Left lung (tissue), 10 donors: ENCODE results near the gene UTF1. TPM values are rescaled to one million over a fixed set of nuclear protein-coding genes. Genes with fewer than 3 reads are reported as not detected.

Experiments used
- ATAC-seq: fragments of 200-7000 bp; cut with Tn5 transposase; one replicate; pipeline ENCODE4 v1.9.1; 2020; ENCODE audit warnings: moderate library complexity
- DNase-seq, 4 donors: peaks; one replicate each; pipeline ENCODE4 v3.0.0-alpha.2; 2013 to 2020
- H3K27ac ChIP-seq, 2 donors: fragments of 200-600 bp; sonication (generic) in 1 of 2; one replicate each; pipeline versions ENCODE4 v1.5.0 to v1.8.0; 2020 to 2021
- H3K27me3 ChIP-seq, 2 donors: fragments of 200-600 bp; sonication (generic) in 1 of 2; one replicate each; pipeline versions ENCODE4 v1.5.0 to v1.8.0; 2020 to 2021
- H3K36me3 ChIP-seq, 2 donors: fragments of 200-600 bp; sonication (generic) in 1 of 2; one replicate each; pipeline versions ENCODE4 v1.5.0 to v1.8.0; 2020 to 2021
- H3K4me1 ChIP-seq, 2 donors: fragments of 200-600 bp; one replicate each; pipeline ENCODE4 v1.8.0; 2021
- H3K4me3 ChIP-seq, 2 donors: fragments of 200-600 bp; sonication (generic) in 1 of 2; one replicate each; pipeline versions ENCODE4 v1.5.0 to v1.8.0; 2020 to 2021; ENCODE audit warnings: mild to moderate bottlenecking in 1 of 2
- H3K9me3 ChIP-seq, 2 donors: fragments of 200-600 bp; sonication (generic) in 1 of 2; one replicate each; pipeline versions ENCODE4 v1.5.0 to v1.8.0; 2020 to 2021
- CTCF ChIP-seq, 2 donors: fragments of 200-600 bp; sonication (generic) in 1 of 2; IDR thresholded peaks; one replicate each; pipeline versions ENCODE4 v1.5.0 to v1.8.0; 2021; ENCODE audit warnings: antibody characterized with exemption in 2 of 2
- intact Hi-C, 2 donors: fragments of 100-400 bp; cut with DNase I; formaldehyde crosslinking; loops; one replicate each; pipeline versions ENCODE4 v1.11.2 to v1.14.2; 2022
- polyA plus RNA-seq, 6 donors: library from polyadenylated mRNA; unstranded; fragments of 120-200 nt; gene quantifications; one replicate each; pipeline ENCODE4 v1.2.1, GENCODE V29; 2013; ENCODE audit not compliant: insufficient read length in 6 of 6
- total RNA-seq, 2 donors: library from RNA; stranded (reverse); fragmentation: NEBNext Ultra II Directional; extraction: Animal tissue kit (Norgen Biotek cat#: 25700); gene quantifications; one replicate each; pipeline ENCODE4 v1.2.1, GENCODE V29; 2021
- donor health status: DM: no; HTN: yes; CAD: no.
- donor health status: DM: no; HTN: no; CAD: no.

The UTF1 gene
- total and polyA plus RNA-seq, 8 donors: not detected

GRCh38 chr10:133199992-133200611 lies 29.9 kb upstream of the UTF1 start:
- H3K4me3 ChIP-seq: no peak overlapping the region
- peaks cover 0 to 23% of the 10 kb centered on the region in 2 donors for H3K27me3 ChIP-seq
- DNase-seq (peak in 1 of 4 donors; percentile 80), ATAC-seq (no peak)
- intact Hi-C loops: no loop called here
- H3K4me1 ChIP-seq: no peaks in the 10 kb centered on the region
- H3K36me3 ChIP-seq: no peaks in the 10 kb centered on the region
- no peak overlapping the region for H3K27ac ChIP-seq
- no peaks in the 10 kb centered on the region for H3K9me3 ChIP-seq
- no peak for TF ChIP-seq CTCF (IDR thresholded peaks at IDR 0.05)

- peak in 1 of 4 donors; percentile 71 for DNase-seq
- TF ChIP-seq CTCF (IDR thresholded peaks at IDR 0.05): no peak
- Histone ChIP-seq H3K4me3 (no peak overlapping the region), H3K27ac (no peak overlapping the region), H3K27me3 (peaks cover 0 to 23% of the 10 kb centered on the region in 2 donors), H3K9me3 (no peaks in the 10 kb centered on the region), H3K4me1 (no peaks in the 10 kb centered on the region), H3K36me3 (no peaks in the 10 kb centered on the region)
- no peak for ATAC-seq
- intact Hi-C loops: no loop called here
These were observed 29.4 kb upstream of the UTF1 start for GRCh38 chr10:133200621-133201031.

GRCh38 chr10:133201151-133201947 lies 28.7 kb upstream of the UTF1 start:
- TF ChIP-seq CTCF (IDR thresholded peaks at IDR 0.05): no peak
- peak in 1 of 4 donors; percentile 75 for DNase-seq
- H3K27ac ChIP-seq: no peak overlapping the region
- no peaks in the 10 kb centered on the region for H3K9me3 ChIP-seq
- no peak overlapping the region for H3K4me3 ChIP-seq
- no peaks in the 10 kb centered on the region for H3K4me1 ChIP-seq
- H3K36me3 ChIP-seq: no peaks in the 10 kb centered on the region
- intact Hi-C loops: no loop called here
- H3K27me3 ChIP-seq: peaks cover 0 to 23% of the 10 kb centered on the region in 2 donors
- ATAC-seq: no peak

- Histone ChIP-seq H3K27me3 (peaks cover 0 to 23% of the 10 kb centered on the region in 2 donors), H3K36me3 (no peaks in the 10 kb centered on the region), H3K4me1 (no peaks in the 10 kb centered on the region), H3K27ac (no peak overlapping the region), H3K4me3 (no peak overlapping the region), H3K9me3 (no peaks in the 10 kb centered on the region)
- no peak for ATAC-seq
- peak in 1 of 4 donors; percentile 72 for DNase-seq
- TF ChIP-seq CTCF (IDR thresholded peaks at IDR 0.05): no peak
- intact Hi-C loops: no loop called here
These were observed 27.9 kb upstream of the UTF1 start for GRCh38 chr10:133201948-133202725.
